HCT116 (cell line): ENCODE results near the gene ATG2B. TPM values are rescaled to one million over a fixed set of nuclear protein-coding genes. Genes with fewer than 3 reads are reported as not detected.

Experiments
- ATAC-seq: fragments of 200-7000 bp; cut with Tn5 transposase; 2 replicates; pipeline ENCODE4 v1.9.1; 2020; ENCODE audit warnings: mild to moderate bottlenecking, moderate library complexity
- BruUV-seq: library from RNA; stranded (reverse); fragments of 400-500 nt; replicated peaks from 2 replicates; lab custom pipeline; 2021; lab: Mats Ljungman, UMichigan
- CTCF ChIA-PET: fragments of 300-600 bp; sonication (Branson Sonifier 250); formaldehyde crosslinking; loops from one replicate; lab custom pipeline; 2021; ENCODE audit warnings: antibody characterized with exemption; lab: Charles Lee
- POLR2A ChIA-PET: fragments of 300-600, 350-600 bp; sonication (Branson Sonifier 250); formaldehyde crosslinking; loops from one replicate; lab custom pipeline; 2021; ENCODE audit warnings: antibody characterized with exemption; lab: Charles Lee
- RAD21 ChIA-PET, 2 experiments: fragments of 300-600 bp; sonication (Branson Sonifier 250); formaldehyde crosslinking; loops; one replicate each; lab custom pipeline; 2023; ENCODE audit warnings: low total read pairs in 2 of 2; ENCODE audit not compliant: uncharacterized antibody in 2 of 2, unreplicated experiment in 2 of 2, low non-redundant PET in 1 of 2; lab: Charles Lee
- DNase-seq: peaks from one replicate; pipeline ENCODE4 v3.0.0-alpha.2; 2010; ENCODE audit warnings: low read depth, low spot score
- H2AFZ ChIP-seq: fragments of 200-600 bp; shearing (Covaris generic), sonication (generic); 2 replicates; pipeline ENCODE4 v1.6.1; 2017; ENCODE audit warnings: low read depth, mixed run types, mixed read lengths, antibody characterized with exemption, low read length; ENCODE audit not compliant: poor library complexity, severe bottlenecking
- H3K27ac ChIP-seq: 2 replicates; pipeline ENCODE4 v1.5.1; 2012; ENCODE audit warnings: low read depth, low read length
- H3K27me3 ChIP-seq: fragments of 200-600 bp; sonication (generic); 2 replicates; pipeline ENCODE4 v1.6.1; 2016; ENCODE audit warnings: mixed run types, low read length, mixed read lengths; ENCODE audit not compliant: insufficient read depth
- H3K36me3 ChIP-seq, 2 experiments: fragments of 200-500 bp in 1 of 2; fragments of 200-600 bp in 1 of 2; sonication (Bioruptor generic) in 1 of 2; sonication (generic) in 1 of 2; 2 replicates each; pipeline versions ENCODE4 v1.5.1 to v1.6.1; 2014 to 2016; ENCODE audit warnings: low read length in 2 of 2, inconsistent platforms in 1 of 2, mixed read lengths in 1 of 2, mixed run types in 1 of 2; ENCODE audit not compliant: insufficient read depth in 2 of 2, control insufficient read depth in 1 of 2
- H3K4me1 ChIP-seq, 2 experiments: fragments of 200-600 bp in 1 of 2; sonication (generic) in 1 of 2; 2 replicates each; pipeline versions ENCODE4 v1.5.1 to v1.6.1; 2012 to 2017; ENCODE audit warnings: low read length in 2 of 2, inconsistent platforms in 1 of 2, mild to moderate bottlenecking in 1 of 2, mixed read lengths in 1 of 2, mixed run types in 1 of 2, moderate library complexity in 1 of 2; ENCODE audit not compliant: insufficient read depth in 2 of 2, control insufficient read depth in 1 of 2
- H3K4me2 ChIP-seq: fragments of 200-600 bp; sonication (generic); 2 replicates; pipeline ENCODE4 v1.6.1; 2017; ENCODE audit warnings: mixed run types, low read length, mixed read lengths
- H3K4me3 ChIP-seq, 2 experiments: fragments of 200-600 bp in 1 of 2; sonication (generic) in 1 of 2; replicated peaks in 1 of 2; 2 replicates each; pipeline ENCODE4 v1.5.1; 2011 to 2016; ENCODE audit warnings: low read length in 2 of 2, control low read depth in 1 of 2, low read depth in 1 of 2, mild to moderate bottlenecking in 1 of 2, mixed read lengths in 1 of 2, mixed run types in 1 of 2
- H3K79me2 ChIP-seq: fragments of 200-600 bp; sonication (generic); 2 replicates; pipeline ENCODE4 v1.6.1; 2017; ENCODE audit warnings: mild to moderate bottlenecking, mixed run types, low read length, moderate library complexity, mixed read lengths; ENCODE audit not compliant: insufficient read depth
- H3K9ac ChIP-seq: fragments of 200-600 bp; sonication (generic); 2 replicates; pipeline ENCODE4 v1.6.1; 2016; ENCODE audit warnings: low read length, mixed read lengths
- H3K9me2 ChIP-seq: fragments of 200-600 bp; sonication (generic), shearing (Covaris generic); 2 replicates; pipeline ENCODE4 v1.6.1; 2017; ENCODE audit warnings: mixed run types, mild to moderate bottlenecking, moderate library complexity; ENCODE audit not compliant: insufficient read depth
- H3K9me3 ChIP-seq, 2 experiments: fragments of 200-500 bp in 1 of 2; fragments of 200-600 bp in 1 of 2; sonication (Bioruptor generic) in 1 of 2; sonication (generic) in 1 of 2; 2 replicates each; pipeline ENCODE4 v1.6.1; 2014 to 2017; ENCODE audit warnings: low read length in 2 of 2, mixed read lengths in 2 of 2, inconsistent platforms in 1 of 2, low read depth in 1 of 2, mild to moderate bottlenecking in 1 of 2, mixed run types in 1 of 2, moderate library complexity in 1 of 2; ENCODE audit not compliant: control insufficient read depth in 1 of 2, insufficient read depth in 1 of 2
- H4K20me1 ChIP-seq: fragments of 200-600 bp; sonication (generic), shearing (Covaris generic); 2 replicates; pipeline ENCODE4 v1.6.1; 2017; ENCODE audit warnings: mixed run types, mild to moderate bottlenecking, moderate library complexity; ENCODE audit not compliant: insufficient read depth
- ATF3 ChIP-seq: IDR thresholded peaks from 2 replicates; pipeline ENCODE4 v1.6.1; 2012
- CBX3 ChIP-seq: IDR thresholded peaks from 2 replicates; pipeline ENCODE4 v1.6.1; 2012; ENCODE audit warnings: low read depth
- CEBPB ChIP-seq: IDR thresholded peaks from 2 replicates; pipeline ENCODE4 v1.6.1; 2012; ENCODE audit warnings: low read depth
- CTCF ChIP-seq, 3 experiments: fragments of 200-600 bp in 1 of 3; sonication (generic) in 1 of 3; IDR thresholded peaks in 2 of 3; conservative IDR thresholded peaks in 1 of 3; 2 replicates each; pipeline ENCODE4 v1.5.1; 2012 to 2017; ENCODE audit warnings: low read depth in 2 of 3, low read length in 2 of 3, antibody characterized with exemption in 1 of 3, borderline replicate concordance in 1 of 3, control low read depth in 1 of 3, mild to moderate bottlenecking in 1 of 3, mixed read lengths in 1 of 3, mixed run types in 1 of 3, moderate library complexity in 1 of 3; ENCODE audit not compliant: insufficient read depth in 1 of 3
- EGR1 ChIP-seq: IDR thresholded peaks from 2 replicates; pipeline ENCODE4 v1.6.1; 2012; ENCODE audit warnings: low read depth
- ELF1 ChIP-seq: IDR thresholded peaks from 2 replicates; pipeline ENCODE4 v1.6.1; 2012; ENCODE audit warnings: low read depth, borderline replicate concordance
- EZH2 ChIP-seq: fragments of 200-600 bp; sonication (generic); IDR thresholded peaks from 2 replicates; pipeline ENCODE4 v1.6.1; 2017; ENCODE audit warnings: antibody characterized with exemption, mixed run types
- EZH2phosphoT487 ChIP-seq: fragments of 200-600 bp; IDR thresholded peaks from 2 replicates; pipeline ENCODE4 v1.6.1; 2018; ENCODE audit warnings: antibody characterized with exemption, borderline replicate concordance
- FOSL1 ChIP-seq: IDR thresholded peaks from 2 replicates; pipeline ENCODE4 v1.6.1; 2012; ENCODE audit warnings: low read depth
- JUND ChIP-seq: IDR thresholded peaks from 2 replicates; pipeline ENCODE4 v1.6.1; 2012
- POLR2A ChIP-seq: IDR thresholded peaks from 2 replicates; pipeline ENCODE4 v1.7.0; 2011; ENCODE audit warnings: borderline replicate concordance; ENCODE audit not compliant: insufficient read depth, insufficient read length; ENCODE audit errors: extremely low read depth
- POLR2AphosphoS5 ChIP-seq: IDR thresholded peaks from 2 replicates; pipeline ENCODE4 v1.6.1; 2011; ENCODE audit warnings: mild to moderate bottlenecking, low read depth, low read length, moderate library complexity
- RAD21 ChIP-seq: IDR thresholded peaks from 2 replicates; pipeline ENCODE4 v1.6.1; 2012; ENCODE audit warnings: low read depth, mild to moderate bottlenecking
- SIN3A ChIP-seq: IDR thresholded peaks from 2 replicates; pipeline ENCODE4 v1.6.1; 2012; ENCODE audit warnings: low read depth
- SP1 ChIP-seq: IDR thresholded peaks from 2 replicates; pipeline ENCODE4 v1.6.1; 2012; ENCODE audit warnings: low read depth
- SRF ChIP-seq: IDR thresholded peaks from 2 replicates; pipeline ENCODE4 v1.6.1; 2012; ENCODE audit warnings: low read depth
- TCF7L2 ChIP-seq: IDR thresholded peaks from 2 replicates; pipeline ENCODE4 v1.7.0; 2011; ENCODE audit warnings: borderline replicate concordance, inconsistent platforms; ENCODE audit not compliant: insufficient read depth, insufficient read length; ENCODE audit errors: extremely low read depth
- YY1 ChIP-seq: IDR thresholded peaks from 2 replicates; pipeline ENCODE4 v1.6.1; 2011; ENCODE audit warnings: low read length, low read depth, moderate library complexity, mild to moderate bottlenecking; ENCODE audit not compliant: insufficient replicate concordance; ENCODE audit errors: extremely low read depth
- ZBTB33 ChIP-seq: IDR thresholded peaks from 2 replicates; pipeline ENCODE4 v1.6.1; 2011; ENCODE audit warnings: mild to moderate bottlenecking, low read length, moderate library complexity; ENCODE audit not compliant: insufficient replicate concordance; ENCODE audit errors: extremely low read depth
- ZFX ChIP-seq: fragments of 450-650 bp; IDR thresholded peaks from 2 replicates; pipeline ENCODE4 v1.6.1; 2017
- ZNF274 ChIP-seq: fragments of 200-500 bp; sonication (Bioruptor generic); IDR thresholded peaks from 2 replicates; pipeline ENCODE4 v1.6.1; 2014; ENCODE audit warnings: mild to moderate bottlenecking, low read depth, low read length, inconsistent platforms
- intact Hi-C: fragments of 100-400 bp; cut with micrococcal nuclease; formaldehyde crosslinking; loops from 2 replicates; pipeline ENCODE4 v1.10.0; 2022
- total RNA-seq: library from RNA; stranded (reverse); gene quantifications from one replicate; pipeline ENCODE4 v1.2.1, GENCODE V29; 2021; ENCODE audit not compliant: unreplicated experiment
- TF ChIP-seq, protein P1 (sequence below): IDR thresholded peaks from 2 replicates; pipeline ENCODE4 v1.6.1; 2012

ATG2B gene
- total RNA-seq, 1 experiment from 2014 or later: 6.4 TPM

GRCh38 chr14:96409701-96410100 lies 46.6 kb upstream of the ATG2B start:
- H2AFZ ChIP-seq: peak overlapping the region; percentile 6
- H3K9me3 ChIP-seq: no peaks in the 10 kb centered on the region
- H3K9me2 ChIP-seq: no peaks in the 10 kb centered on the region
- H3K27ac ChIP-seq: no peak overlapping the region
- POLR2A ChIA-PET: no interaction called here
- DNase-seq: peak; percentile 71
- H3K79me2 ChIP-seq: no peaks in the 10 kb centered on the region
- H3K9ac ChIP-seq: no peak overlapping the region
- no peaks in the 10 kb centered on the region for H3K36me3 ChIP-seq
- intact Hi-C loops: no loop called here
- peak; percentile 84 for ATAC-seq
- H3K4me2 ChIP-seq: peak overlapping the region; percentile 62
- no peaks in the 10 kb centered on the region for H3K27me3 ChIP-seq
- RAD21 ChIA-PET: no interaction called here
- CTCF ChIA-PET: no interaction called here
- H4K20me1 ChIP-seq: no peaks in the 10 kb centered on the region
- H3K4me3 ChIP-seq: no peak overlapping the region
- no TSS peak for BruUV-seq
- H3K4me1 ChIP-seq: peaks cover 0 to 19% of the 10 kb centered on the region in 2 experiments; a peak in 2 of 4 replicates
- peak; percentile 52; the same call in 1 of the 2 replicates for TF ChIP-seq SIN3A
- TF ChIP-seq ATF3: no peak
- TF ChIP-seq SP1: peak; percentile 69
- no peak for TF ChIP-seq EZH2phosphoT487
- peak; percentile 68 for TF ChIP-seq CBX3
- TF ChIP-seq ELF1: no peak
- peak; percentile 79 for TF ChIP-seq JUND
- TF ChIP-seq EGR1: no peak
- TF ChIP-seq SRF: 0 out of 2 replicates have a peak, but pooled peaks have one; percentile 30
- no peak for TF ChIP-seq YY1
- no peak for TF ChIP-seq ZBTB33
- TF ChIP-seq CEBPB: peak; percentile 12; the same call in 1 of the 2 replicates
- no peak for TF ChIP-seq EZH2
- TF ChIP-seq POLR2AphosphoS5: no peak
- TF ChIP-seq TCF7L2: peak; percentile 33
- TF ChIP-seq CTCF (IDR thresholded peaks at IDR 0.05 in 2 of 3, conservative IDR thresholded peaks at IDR 0.05 in 1 of 3; ENCODE audit: borderline replicate concordance in 1 of 3, insufficient read depth in 1 of 3, low read depth in 2 of 3, low read length in 2 of 3): no peak
- no peak for TF ChIP-seq ZNF274
- no peak for TF ChIP-seq POLR2A
- TF ChIP-seq FOSL1: peak; percentile 71
- TF ChIP-seq RAD21: no peak
- no peak for TF ChIP-seq ZFX
- TF ChIP-seq, protein P1, sequence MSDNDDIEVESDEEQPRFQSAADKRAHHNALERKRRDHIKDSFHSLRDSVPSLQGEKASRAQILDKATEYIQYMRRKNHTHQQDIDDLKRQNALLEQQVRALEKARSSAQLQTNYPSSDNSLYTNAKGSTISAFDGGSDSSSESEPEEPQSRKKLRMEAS: no peak
